Measurements from ENCODE around the gene COL23A1.
"Not testable (repeated sequence)": the region's sequence is repeated elsewhere in the genome, so short reads cannot be mapped to it uniquely, and the experiment has no call there.

The COL23A1 gene

GRCh38 chr5:178324481-178325310 lies 265.5 kb downstream of the COL23A1 start:
- DNase-seq (ENCODE audit: extremely low spot score, insufficient read length, low read depth) (peak; percentile 49), FAIRE-seq (peak; percentile 77)

GRCh38 chr5:178323961-178324360 lies 266.2 kb downstream of the COL23A1 start:
- FAIRE-seq (peak; percentile 39), DNase-seq (ENCODE audit: extremely low spot score, insufficient read length, low read depth) (peak; percentile 22)

GRCh38 chr5:178323541-178323865 lies 266.7 kb downstream of the COL23A1 start:
- DNase-seq (ENCODE audit: extremely low spot score, insufficient read length, low read depth) = no peak
- FAIRE-seq = no peak

GRCh38 chr5:178322736-178323540 lies 267.3 kb downstream of the COL23A1 start:
- FAIRE-seq (no peak), DNase-seq (ENCODE audit: extremely low spot score, insufficient read length, low read depth) (no peak)

- DNase-seq (ENCODE audit: extremely low spot score, insufficient read length, low read depth) (no peak), FAIRE-seq (no peak)
These were observed 269.8 kb downstream of the COL23A1 start for GRCh38 chr5:178320281-178320855.

GRCh38 chr5:178319541-178320041 lies 270.6 kb downstream of the COL23A1 start:
- no peak for DNase-seq (ENCODE audit: extremely low spot score, insufficient read length, low read depth)
- no peak for FAIRE-seq

- no peak for DNase-seq (ENCODE audit: extremely low spot score, insufficient read length, low read depth)
- no peak for FAIRE-seq
These were observed 271.3 kb downstream of the COL23A1 start for GRCh38 chr5:178318893-178319292.

- DNase-seq (ENCODE audit: extremely low spot score, insufficient read length, low read depth) (no peak), FAIRE-seq (no peak)
These were observed 271.8 kb downstream of the COL23A1 start for GRCh38 chr5:178318382-178318781.

GRCh38 chr5:178317727-178318126 lies 272.5 kb downstream of the COL23A1 start:
- FAIRE-seq = peak; percentile 31
- not testable (repeated sequence) for DNase-seq (ENCODE audit: extremely low spot score, insufficient read length, low read depth)

GRCh38 chr5:178314961-178315820 lies 275.0 kb downstream of the COL23A1 start:
- FAIRE-seq (no peak), DNase-seq (ENCODE audit: extremely low spot score, insufficient read length, low read depth) (no peak)

GRCh38 chr5:178314061-178314660 lies 276.0 kb downstream of the COL23A1 start:
- FAIRE-seq (no peak), DNase-seq (ENCODE audit: extremely low spot score, insufficient read length, low read depth) (no peak)

- FAIRE-seq (no peak), DNase-seq (ENCODE audit: extremely low spot score, insufficient read length, low read depth) (no peak)
These were observed 276.9 kb downstream of the COL23A1 start for GRCh38 chr5:178313316-178313715.

- no peak for FAIRE-seq
- no peak for DNase-seq (ENCODE audit: extremely low spot score, insufficient read length, low read depth)
These were observed 277.3 kb downstream of the COL23A1 start for GRCh38 chr5:178312880-178313282.

- FAIRE-seq = no peak
These were observed 279.9 kb downstream of the COL23A1 start for GRCh38 chr5:178310130-178310865.

GRCh38 chr5:178309271-178310013 lies 280.8 kb downstream of the COL23A1 start:
- DNase-seq (ENCODE audit: extremely low spot score, insufficient read length, low read depth) = no peak

More at GRCh38 chr5:178310130-178310865, 279.9 kb downstream of the COL23A1 start:
- no peak for DNase-seq (ENCODE audit: extremely low spot score, insufficient read length, low read depth)

GRCh38 chr5:178308541-178309092 lies 281.6 kb downstream of the COL23A1 start:
- no peak for FAIRE-seq
- DNase-seq (ENCODE audit: extremely low spot score, insufficient read length, low read depth) = no peak

More at GRCh38 chr5:178309271-178310013, 280.8 kb downstream of the COL23A1 start:
- no peak for FAIRE-seq

GRCh38 chr5:178307267-178308045 lies 282.7 kb downstream of the COL23A1 start:
- no peak for FAIRE-seq
- DNase-seq (ENCODE audit: extremely low spot score, insufficient read length, low read depth) = no peak

All from GM18507 (cell line).